Measurements from ENCODE around the gene AGAP2.

- TF ChIP-seq CTCF (conservative IDR thresholded peaks at IDR 0.05) (no peak; the same call in 1 of the 2 replicates), ZFX (IDR thresholded peaks at IDR 0.05) (no peak)
These were observed 37.7 kb upstream of the AGAP2 start for GRCh38 chr12:57776247-57776587.
